Activated CD8-positive, alpha-beta T cell treated with anti-CD3 and anti-CD28 coated beads, Interleukin-2, amount 10 ng/mL, durations not matched to agents 7 days and 5 days (primary cell): ENCODE measurements around the gene KIF3C. TPM values are rescaled to one million over a fixed set of nuclear protein-coding genes. Genes with fewer than 3 reads are reported as not detected.

ENCODE experiments used
- ATAC-seq: fragments of 150-1000 bp; cut with Tn5 transposase; one replicate; pipeline ENCODE4 v1.10.0; 2021; ENCODE audit warnings: moderate library complexity
- CTCF ChIA-PET: fragments of 350-600 bp; sonication (Branson Sonifier 250); formaldehyde crosslinking; loops from one replicate; lab custom pipeline; 2021; ENCODE audit warnings: antibody characterized with exemption; lab: Charles Lee
- POLR2A ChIA-PET: fragments of 350-600 bp; sonication (Branson Sonifier 250); formaldehyde crosslinking; loops from one replicate; lab custom pipeline; 2021; ENCODE audit warnings: antibody characterized with exemption; lab: Charles Lee
- DNase-seq: peaks from one replicate; pipeline ENCODE4 v3.0.0-alpha.2; 2020
- H3K27ac Mint-ChIP-seq: one replicate; pipeline ENCODE4 v1.8.0; 2021; ENCODE audit warnings: mild to moderate bottlenecking, mixed read lengths
- H3K27me3 Mint-ChIP-seq: one replicate; pipeline ENCODE4 v1.8.0; 2021; ENCODE audit warnings: low read depth, mixed read lengths
- H3K36me3 Mint-ChIP-seq: one replicate; pipeline ENCODE4 v1.8.0; 2021; ENCODE audit warnings: low read depth, mixed read lengths
- H3K4me1 Mint-ChIP-seq: one replicate; pipeline ENCODE4 v1.8.0; 2021; ENCODE audit warnings: low read depth, mixed read lengths
- H3K4me3 Mint-ChIP-seq: one replicate; pipeline ENCODE4 v1.8.0; 2021; ENCODE audit warnings: mild to moderate bottlenecking, mixed read lengths
- H3K9me3 Mint-ChIP-seq: one replicate; pipeline ENCODE4 v1.8.0; 2022; ENCODE audit warnings: mixed read lengths; ENCODE audit not compliant: insufficient read depth
- total RNA-seq, 2 experiments: library from RNA; stranded (reverse); gene quantifications; one replicate each; pipeline ENCODE4 v1.2.3, GENCODE V29; 2021

Gene KIF3C
- total RNA-seq, 2 experiments from 2014 or later: 11.3 to 13.4 TPM

GRCh38 chr2:25895018-25895417 is 87.3 kb downstream of the KIF3C start:
- Mint-ChIP-seq H3K36me3 (no peaks in the 10 kb centered on the region), H3K27ac (no peak overlapping the region), H3K27me3 (peaks cover 5% of the 10 kb centered on the region), H3K9me3 (no peaks in the 10 kb centered on the region), H3K4me3 (no peak overlapping the region), H3K4me1 (no peaks in the 10 kb centered on the region)
- ATAC-seq: no peak
- CTCF ChIA-PET: no interaction called here
- POLR2A ChIA-PET: no interaction called here
- DNase-seq: no peak

GRCh38 chr2:25894135-25894830 is 88.0 kb downstream of the KIF3C start:
- H3K4me3 Mint-ChIP-seq: no peak overlapping the region
- no peaks in the 10 kb centered on the region for H3K9me3 Mint-ChIP-seq
- DNase-seq (no peak), ATAC-seq (no peak)
- H3K4me1 Mint-ChIP-seq: no peaks in the 10 kb centered on the region
- CTCF ChIA-PET: no interaction called here
- H3K27me3 Mint-ChIP-seq: peaks cover 5% of the 10 kb centered on the region
- H3K27ac Mint-ChIP-seq: no peak overlapping the region
- no peaks in the 10 kb centered on the region for H3K36me3 Mint-ChIP-seq
- POLR2A ChIA-PET: no interaction called here

DNA sequence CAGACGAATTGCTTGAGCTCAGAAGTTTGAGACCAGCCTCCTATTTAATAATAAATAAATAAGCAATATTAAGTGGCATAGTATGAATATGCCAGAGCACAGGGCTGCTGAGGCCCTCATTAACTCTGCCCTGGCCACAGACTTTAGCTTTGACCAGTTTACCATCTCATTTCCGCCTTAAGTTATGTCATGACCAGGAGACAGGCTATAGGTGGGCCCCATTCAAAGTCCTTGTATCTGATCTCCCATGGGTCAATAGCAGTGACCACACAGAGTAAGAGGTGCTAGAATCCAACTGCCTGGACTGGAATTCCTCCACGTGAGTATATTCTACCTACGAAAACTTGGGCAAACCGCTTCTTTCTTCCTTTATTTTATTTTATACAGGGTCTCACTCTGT is 90.6 kb downstream of the KIF3C start:
- Mint-ChIP-seq H3K4me1 (no peaks in the 10 kb centered on the region), H3K36me3 (no peaks in the 10 kb centered on the region), H3K27me3 (peaks cover 5% of the 10 kb centered on the region), H3K27ac (no peak overlapping the region), H3K9me3 (no peaks in the 10 kb centered on the region), H3K4me3 (no peak overlapping the region)
- ATAC-seq (no peak), DNase-seq (no peak)
- ChIA-PET POLR2A (no interaction called here), CTCF (no interaction called here)

DNA sequence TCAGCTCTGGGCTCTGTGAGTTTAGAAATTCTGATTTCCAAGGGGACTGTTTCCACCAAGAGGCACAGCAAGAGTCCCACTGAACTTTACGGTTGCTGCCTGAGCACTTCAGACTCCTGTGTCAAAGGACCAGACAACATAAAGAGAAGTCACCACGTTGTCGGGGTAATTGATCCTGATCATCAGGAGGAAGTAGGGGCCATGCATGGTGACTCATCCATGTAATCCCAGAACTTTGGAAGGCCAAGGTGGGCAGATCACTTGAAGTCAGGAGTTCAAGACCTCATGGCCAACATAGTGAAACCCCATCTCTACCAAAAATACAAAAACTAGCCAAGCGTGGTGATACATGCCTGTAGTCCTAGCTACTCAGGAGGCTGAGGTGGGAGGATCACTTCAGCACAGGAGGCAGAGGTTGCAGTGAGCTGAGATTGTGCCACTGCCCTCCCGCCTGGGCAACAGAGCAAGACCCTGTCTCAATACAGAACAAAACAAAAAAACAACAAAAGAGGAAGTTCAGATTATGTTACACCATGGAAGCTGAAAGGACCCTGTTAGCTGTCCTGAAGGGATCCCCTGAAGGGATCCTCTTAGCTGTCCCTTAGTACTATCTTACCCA is 94.6 kb downstream of the KIF3C start:
- Mint-ChIP-seq H3K27me3 (peaks cover 4% of the 10 kb centered on the region), H3K36me3 (no peaks in the 10 kb centered on the region), H3K27ac (no peak overlapping the region), H3K4me1 (no peaks in the 10 kb centered on the region), H3K9me3 (no peaks in the 10 kb centered on the region), H3K4me3 (no peak overlapping the region)
- ChIA-PET POLR2A (interaction anchor here (0.6 to 2.6 kb wide), 2 partner anchors 9 to 51 kb away, joined by 4 to 9 read pairs; partner anchors contain the start of gene ASXL2), CTCF (no interaction called here)
- ATAC-seq (no peak), DNase-seq (no peak)

- Mint-ChIP-seq H3K27ac (no peak overlapping the region), H3K36me3 (no peaks in the 10 kb centered on the region), H3K4me3 (no peak overlapping the region), H3K27me3 (peaks cover 4% of the 10 kb centered on the region), H3K4me1 (no peaks in the 10 kb centered on the region), H3K9me3 (no peaks in the 10 kb centered on the region)
- DNase-seq (no peak), ATAC-seq (no peak)
- CTCF ChIA-PET: no interaction called here
- POLR2A ChIA-PET: interaction anchor here (0.7 kb wide), 1 partner anchor 10 kb away, joined by 3 read pairs; no protein-coding TSS in a partner anchor
Observed at GRCh38 chr2:25885933-25886332, 96.4 kb downstream of the KIF3C start.

DNA sequence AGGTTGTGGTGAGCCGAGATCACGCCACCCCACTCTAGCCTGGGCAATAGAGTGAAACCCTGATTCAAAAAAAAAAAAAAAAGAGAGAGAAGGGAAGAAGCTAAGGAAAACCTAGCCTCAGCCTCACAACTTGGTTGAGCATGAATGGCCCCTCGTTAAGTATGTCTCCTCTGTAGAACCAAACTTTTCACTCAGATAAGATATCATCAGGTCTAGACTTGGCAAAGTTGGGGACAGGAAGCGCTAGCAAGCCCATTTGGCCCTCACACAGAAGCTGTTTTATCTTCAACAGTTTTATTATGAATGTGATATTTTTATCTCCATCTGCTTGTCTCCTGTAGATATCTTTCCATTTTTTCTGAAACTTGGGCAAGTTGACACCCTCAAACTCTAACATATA is 100.5 kb downstream of the KIF3C start:
- H3K4me1 Mint-ChIP-seq: peaks cover 14% of the 10 kb centered on the region
- POLR2A ChIA-PET: no interaction called here
- CTCF ChIA-PET: interaction anchor here (0.6 kb wide), 1 partner anchor 263 kb away, joined by 3 read pairs; no protein-coding TSS in a partner anchor

DNA sequence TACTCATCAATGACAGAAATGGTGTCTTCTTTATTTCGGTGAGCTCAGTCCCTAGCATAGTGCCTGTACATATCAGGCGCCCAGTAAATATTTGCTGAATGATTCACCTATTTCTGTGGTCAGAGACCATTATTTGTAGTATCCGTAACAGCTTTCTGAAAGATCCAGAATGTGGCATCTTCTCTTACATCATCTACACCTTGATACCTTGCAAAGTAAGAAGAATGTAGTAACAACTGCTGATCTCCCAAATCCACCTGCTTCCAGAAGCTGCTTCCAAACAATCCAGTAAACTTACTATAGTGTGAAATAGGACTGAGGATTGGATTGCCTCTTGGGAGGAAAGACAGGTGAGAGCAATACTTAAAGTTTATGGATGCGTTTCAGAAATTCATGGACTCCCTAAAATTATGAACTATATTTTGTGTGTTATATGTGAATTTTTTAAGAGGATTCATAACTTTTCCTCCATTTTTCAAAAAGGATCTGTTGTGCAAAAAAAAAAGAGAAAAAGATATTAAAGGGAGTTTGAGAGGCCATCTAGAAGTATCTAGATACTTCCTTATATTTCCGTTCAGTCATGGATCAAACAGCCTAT is 103.1 kb downstream of the KIF3C start:
- POLR2A ChIA-PET: interaction anchor here (0.5 to 3.5 kb wide), 13 partner anchors 9 to 364 kb away, joined by 3 to 22 read pairs (median 4); no protein-coding TSS in a partner anchor
- ATAC-seq: no peak
- no peaks in the 10 kb centered on the region for H3K9me3 Mint-ChIP-seq
- peak overlapping the region; percentile 97 for H3K4me3 Mint-ChIP-seq
- no peaks in the 10 kb centered on the region for H3K27me3 Mint-ChIP-seq
- no peak for DNase-seq
- H3K4me1 Mint-ChIP-seq: peaks cover 26% of the 10 kb centered on the region
- peak overlapping the region; percentile 99 for H3K27ac Mint-ChIP-seq
- peaks cover 23% of the 10 kb centered on the region for H3K36me3 Mint-ChIP-seq
- CTCF ChIA-PET: interaction anchor here (1.0 to 3.5 kb wide), 10 partner anchors 15 to 517 kb away, joined by 3 to 47 read pairs (median 4); no protein-coding TSS in a partner anchor

More for the DNA sequence above, 100.5 kb downstream of the KIF3C start:
- Mint-ChIP-seq H3K27me3 (peaks cover 4% of the 10 kb centered on the region), H3K9me3 (no peaks in the 10 kb centered on the region), H3K36me3 (peaks cover 7% of the 10 kb centered on the region), H3K4me3 (no peak overlapping the region), H3K27ac (no peak overlapping the region)
- DNase-seq: no peak
- ATAC-seq: no peak

DNA sequence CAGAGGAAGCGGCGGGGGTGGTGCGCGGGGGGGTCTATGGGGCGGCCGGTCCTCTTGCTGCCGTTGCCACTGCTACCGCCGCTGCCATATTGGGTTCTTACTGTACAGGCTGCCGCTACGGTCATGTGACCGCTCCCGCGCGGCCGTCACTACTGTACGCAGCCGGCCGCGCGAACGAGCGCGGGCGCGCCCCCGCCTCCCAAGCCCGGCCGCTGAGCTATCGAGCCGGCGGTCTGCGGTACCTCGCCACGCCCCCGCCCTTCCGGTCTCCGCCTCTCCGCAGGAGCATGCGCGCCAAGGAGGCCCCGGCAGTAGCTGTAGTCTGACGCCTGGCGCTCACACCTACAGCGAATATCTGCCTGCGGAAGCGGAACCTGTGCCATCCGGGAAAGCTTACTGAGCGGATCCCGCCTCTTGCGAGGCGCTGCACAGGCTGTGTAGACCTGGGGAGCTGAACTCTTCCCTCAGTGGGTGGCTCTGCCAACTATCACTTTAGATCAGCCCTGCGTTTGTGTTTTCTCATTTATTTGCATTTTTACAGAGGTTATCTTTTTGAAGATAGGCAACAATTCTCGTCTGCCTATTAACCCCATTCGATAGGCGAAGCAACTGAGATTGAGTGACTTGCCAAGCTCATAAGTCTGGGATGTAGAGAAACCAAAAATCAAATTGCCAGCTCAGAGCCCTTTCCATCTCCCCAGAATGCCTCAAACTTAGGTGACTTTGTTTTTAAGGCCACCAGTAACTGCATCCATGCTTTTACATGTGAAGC is 103.8 kb downstream of the KIF3C start, which contains the start of gene ASXL2:
ASXL2 (minus strand) TSS at position 127 of the 772 bp plus-strand sequence. CDS start 265 bp downstream, outside the sequence.
- ATAC-seq (peak; percentile 91), DNase-seq (peak; percentile 97)
- Mint-ChIP-seq H3K9me3 (no peaks in the 10 kb centered on the region), H3K27me3 (no peaks in the 10 kb centered on the region), H3K27ac (peak within 1 kb of the TSS; percentile 99), H3K4me3 (peak within 1 kb of the TSS; percentile 97), H3K4me1 (peaks cover 30% of the 10 kb centered on the region), H3K36me3 (peaks cover 26% of the 10 kb centered on the region)
- POLR2A ChIA-PET: interaction anchor here (0.5 to 3.5 kb wide), 19 partner anchors 9 to 583 kb away, joined by 3 to 22 read pairs (median 3); partner anchors contain the start of genes HADHA and HADHB
- CTCF ChIA-PET: interaction anchor here (0.7 to 3.5 kb wide), 13 partner anchors 14 to 516 kb away, joined by 3 to 47 read pairs (median 4); partner anchors contain the start of gene RAB10

GRCh38 chr2:25877431-25878360 is 104.6 kb downstream of the KIF3C start:
- DNase-seq (peak; percentile 75), ATAC-seq (peak; percentile 58)
- Mint-ChIP-seq H3K27ac (peak overlapping the region; percentile 99), H3K4me3 (peak overlapping the region; percentile 97), H3K9me3 (no peaks in the 10 kb centered on the region), H3K27me3 (no peaks in the 10 kb centered on the region), H3K4me1 (peaks cover 30% of the 10 kb centered on the region), H3K36me3 (peaks cover 27% of the 10 kb centered on the region)
- ChIA-PET CTCF (interaction anchor here (0.6 to 3.5 kb wide), 13 partner anchors 18 to 1083 kb away, joined by 3 to 47 read pairs (median 4); partner anchors contain the start of gene RAB10), POLR2A (interaction anchor here (0.6 to 3.5 kb wide), 13 partner anchors 10 to 582 kb away, joined by 3 to 22 read pairs (median 4); partner anchors contain the start of genes HADHA and HADHB)
